Naive B cell (primary cell): ENCODE measurements around the gene MRPL23. TPM values are rescaled to one million over a fixed set of nuclear protein-coding genes. Genes with fewer than 3 reads are reported as not detected.

ENCODE experiments used
- polyA plus RNA-seq, 6 donors: library from polyadenylated mRNA; unstranded; fragments of 300-500 nt; fragmentation: Illumina TruSeq; gene quantifications; one replicate each; pipeline ENCODE4 v1.2.3, GENCODE V29; 2021; ENCODE audit warnings: low read depth in 6 of 6

Gene MRPL23
- polyA plus RNA-seq, 6 donors from 2014 or later, result 14.0 to 62.7 (median 34.9) TPM

Other genes starting within 250 kb of the MRPL23 start
- not detected for gene IFITM10, start 196.7 kb upstream of the MRPL23 start, polyA plus RNA-seq
- gene CTSD, start 183.4 kb upstream of the MRPL23 start, polyA plus RNA-seq, result 10 to 100 TPM; 40.6 to 59.5 (median 51.8) TPM
- not detected for gene SYT8, start 112.3 kb upstream of the MRPL23 start, polyA plus RNA-seq
- gene TNNI2, start 108.4 kb upstream of the MRPL23 start, polyA plus RNA-seq, result 10 to 100 TPM in 2 of 6 donors, 1 to 10 TPM in 4; 3.9 to 12.2 (median 7.2) TPM
- 100 to 1,000 TPM; 342 to 587 (median 422) TPM for gene LSP1, start 94.2 kb upstream of the MRPL23 start, polyA plus RNA-seq
- gene PRR33, start 55.4 kb upstream of the MRPL23 start, polyA plus RNA-seq, result under 1 TPM in 4 of 6 donors, not detected in 2; 0.08 to 0.44 (median 0.16) TPM
- under 1 TPM in 2 of 6 donors, not detected in 4; 0.43 to 0.92 TPM for gene TNNT3, start 27.6 kb upstream of the MRPL23 start, polyA plus RNA-seq
- gene H19, start 50.5 kb downstream of the MRPL23 start, polyA plus RNA-seq, result not detected
- not detected for gene IGF2, start 192.1 kb downstream of the MRPL23 start, polyA plus RNA-seq
- gene INS, start 213.9 kb downstream of the MRPL23 start, polyA plus RNA-seq, result not detected
- gene TH, start 224.5 kb downstream of the MRPL23 start, polyA plus RNA-seq, result not detected